C4-2B (cell line): Measurements from ENCODE around the gene C16orf90.

Experiments
- ZFX ChIP-seq: fragments of 450-650 bp; IDR thresholded peaks from 2 replicates; pipeline ENCODE4 v1.6.1; 2017
- TF ChIP-seq, protein P1 (sequence below): fragments of 450-650 bp; conservative IDR thresholded peaks from 2 replicates; pipeline ENCODE4 v1.5.1; 2017; ENCODE audit warnings: mild to moderate bottlenecking

DNA sequence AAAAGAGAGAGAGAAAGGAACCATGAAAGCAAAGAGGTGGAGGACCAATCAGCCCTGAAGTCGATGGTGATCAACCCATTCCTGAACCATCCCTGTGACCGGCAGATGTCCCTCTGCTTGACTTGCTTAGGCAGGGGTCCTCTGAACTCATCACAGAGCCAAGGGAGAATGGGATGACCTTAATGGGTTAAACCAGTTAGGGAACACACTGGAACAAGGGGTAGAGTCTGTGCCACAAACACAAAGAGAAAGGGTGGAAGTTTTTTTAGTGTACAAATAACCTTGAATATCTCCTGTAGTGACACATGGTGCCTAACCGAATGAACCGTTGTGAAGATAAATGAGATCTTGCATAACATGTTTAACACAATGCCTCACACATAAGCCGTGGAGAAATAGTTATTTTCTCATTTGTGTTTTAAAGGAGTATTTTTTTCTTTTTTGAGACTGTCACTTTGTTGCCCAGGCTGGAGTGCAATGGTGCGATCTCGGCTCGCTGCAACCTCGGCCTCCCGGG is 40.6 kb downstream of the C16orf90 start:
- TF ChIP-seq, protein P1, sequence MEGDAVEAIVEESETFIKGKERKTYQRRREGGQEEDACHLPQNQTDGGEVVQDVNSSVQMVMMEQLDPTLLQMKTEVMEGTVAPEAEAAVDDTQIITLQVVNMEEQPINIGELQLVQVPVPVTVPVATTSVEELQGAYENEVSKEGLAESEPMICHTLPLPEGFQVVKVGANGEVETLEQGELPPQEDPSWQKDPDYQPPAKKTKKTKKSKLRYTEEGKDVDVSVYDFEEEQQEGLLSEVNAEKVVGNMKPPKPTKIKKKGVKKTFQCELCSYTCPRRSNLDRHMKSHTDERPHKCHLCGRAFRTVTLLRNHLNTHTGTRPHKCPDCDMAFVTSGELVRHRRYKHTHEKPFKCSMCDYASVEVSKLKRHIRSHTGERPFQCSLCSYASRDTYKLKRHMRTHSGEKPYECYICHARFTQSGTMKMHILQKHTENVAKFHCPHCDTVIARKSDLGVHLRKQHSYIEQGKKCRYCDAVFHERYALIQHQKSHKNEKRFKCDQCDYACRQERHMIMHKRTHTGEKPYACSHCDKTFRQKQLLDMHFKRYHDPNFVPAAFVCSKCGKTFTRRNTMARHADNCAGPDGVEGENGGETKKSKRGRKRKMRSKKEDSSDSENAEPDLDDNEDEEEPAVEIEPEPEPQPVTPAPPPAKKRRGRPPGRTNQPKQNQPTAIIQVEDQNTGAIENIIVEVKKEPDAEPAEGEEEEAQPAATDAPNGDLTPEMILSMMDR: no peak
- TF ChIP-seq ZFX: no peak
